Epidermal melanocyte (primary cell): Measurements from ENCODE around the gene GRIP2.

Source experiments
- DNase-seq: peaks from one replicate; pipeline ENCODE4 v3.0.0; 2011; ENCODE audit warnings: low spot score; ENCODE audit not compliant: insufficient read length

GRIP2 gene

GRCh38 chr3:14539742-14540491 lies at the start of gene GRIP2:
Gene GRIP2, minus strand, starts transcription at chr3:14540342. Its CDS starts 34 bp downstream, at chr3:14540308.
- DNase-seq = no peak

- no peak for DNase-seq
Measured at GRCh38 chr3:14588425-14589112, 48.4 kb upstream of the GRIP2 start.

- DNase-seq = no peak
Measured at GRCh38 chr3:14587740-14588360, 47.7 kb upstream of the GRIP2 start.

- DNase-seq = no peak
Measured at GRCh38 chr3:14586611-14587010, 46.5 kb upstream of the GRIP2 start.

GRCh38 chr3:14583548-14584091 lies 43.5 kb upstream of the GRIP2 start:
- DNase-seq = no peak

- no peak for DNase-seq
Measured at GRCh38 chr3:14582045-14582410, 41.9 kb upstream of the GRIP2 start.

- no peak for DNase-seq
Measured at GRCh38 chr3:14581334-14582044, 41.3 kb upstream of the GRIP2 start.

GRCh38 chr3:14577897-14578296 lies 37.8 kb upstream of the GRIP2 start:
- DNase-seq = no peak

- no peak for DNase-seq
Measured at GRCh38 chr3:14576163-14576562, 36.0 kb upstream of the GRIP2 start.

GRCh38 chr3:14574183-14574582 lies 34.0 kb upstream of the GRIP2 start:
- no peak for DNase-seq

GRCh38 chr3:14573706-14574105 lies 33.6 kb upstream of the GRIP2 start:
- DNase-seq = no peak

- DNase-seq = no peak
Measured at GRCh38 chr3:14570864-14571263, 30.7 kb upstream of the GRIP2 start.

GRCh38 chr3:14570089-14570488 lies 29.9 kb upstream of the GRIP2 start:
- no peak for DNase-seq

- no peak for DNase-seq
Measured at GRCh38 chr3:14569474-14570000, 29.4 kb upstream of the GRIP2 start.

- DNase-seq = no peak
Measured at GRCh38 chr3:14568269-14568668, 28.1 kb upstream of the GRIP2 start.

- DNase-seq = no peak
Measured at GRCh38 chr3:14566812-14567211, 26.7 kb upstream of the GRIP2 start.

GRCh38 chr3:14565868-14566588 lies 25.9 kb upstream of the GRIP2 start:
- no peak for DNase-seq

- DNase-seq = no peak
Measured at GRCh38 chr3:14564741-14565140, 24.6 kb upstream of the GRIP2 start.

- no peak for DNase-seq
Measured at GRCh38 chr3:14563946-14564539, 23.9 kb upstream of the GRIP2 start.
